ENCODE results near the gene SLIT3. TPM values are rescaled to one million over a fixed set of nuclear protein-coding genes. Genes with fewer than 3 reads are reported as not detected.

SLIT3 gene
- total RNA-seq, 1 experiment from 2014 or later: not detected

DNA sequence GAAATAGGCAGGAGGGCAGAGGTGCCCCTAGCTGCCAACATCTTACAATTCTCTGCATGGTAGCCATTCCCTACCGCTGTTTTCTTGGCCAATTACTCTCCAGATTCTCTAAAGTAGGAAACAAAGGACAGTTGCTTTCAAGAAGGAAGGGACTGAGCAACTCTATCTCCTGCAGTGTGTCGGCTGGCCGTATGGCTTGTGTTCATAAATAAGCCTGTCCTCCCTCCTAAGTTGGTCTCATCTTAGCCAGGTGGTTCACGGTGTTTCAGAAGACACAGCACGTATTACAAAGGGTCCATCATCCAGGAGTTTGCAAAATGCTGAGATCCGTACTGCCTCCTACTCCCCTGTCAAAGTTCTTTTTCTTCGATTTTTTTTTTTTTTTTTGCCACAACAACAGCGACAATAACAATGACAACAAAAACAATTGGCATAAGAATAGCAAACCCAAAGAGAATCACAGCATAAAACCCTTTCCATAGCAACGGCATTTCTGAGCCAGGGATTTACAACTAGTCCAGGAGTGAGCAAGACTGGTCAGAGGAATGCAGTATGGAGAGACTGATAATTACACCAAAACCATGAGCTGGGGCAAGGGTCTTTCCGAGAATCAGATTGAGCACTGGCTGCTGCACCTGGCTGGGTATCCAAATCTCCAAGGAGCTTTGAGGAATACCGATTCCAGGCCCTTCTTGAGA lies 212.8 kb downstream of the SLIT3 start:
- no peak for DNase-seq
- Histone ChIP-seq H2AFZ (ENCODE audit: low read length) (no peak overlapping the region), H3K79me2 (ENCODE audit: low read length) (no peaks in the 10 kb centered on the region), H3K27ac (ENCODE audit: low read length) (no peak overlapping the region), H3K4me3 (ENCODE audit: low read length) (no peak overlapping the region), H3K9me2 (replicated peaks; ENCODE audit: insufficient read depth, low read length) (no peaks in the 10 kb centered on the region), H3K4me2 (ENCODE audit: low read depth, low read length, poor library complexity, severe bottlenecking) (no peak overlapping the region), H3K4me1 (ENCODE audit: low read length) (no peaks in the 10 kb centered on the region), H3K36me3 (ENCODE audit: insufficient read depth, low read length) (no peaks in the 10 kb centered on the region), H3K9ac (ENCODE audit: low read length) (no peak overlapping the region), H3K9me3 (ENCODE audit: low read length) (no peaks in the 10 kb centered on the region), H4K20me1 (ENCODE audit: insufficient read depth, low read depth, low read length) (no peaks in the 10 kb centered on the region), H3K27me3 (ENCODE audit: low read length) (no peaks in the 10 kb centered on the region)

GRCh38 chr5:169085636-169086035 lies 215.3 kb downstream of the SLIT3 start:
- Histone ChIP-seq H3K4me3 (ENCODE audit: low read length) (no peak overlapping the region), H4K20me1 (ENCODE audit: insufficient read depth, low read depth, low read length) (no peaks in the 10 kb centered on the region), H3K27me3 (ENCODE audit: low read length) (no peaks in the 10 kb centered on the region), H3K27ac (ENCODE audit: low read length) (no peak overlapping the region), H3K4me2 (ENCODE audit: low read depth, low read length, poor library complexity, severe bottlenecking) (no peak overlapping the region), H3K9me2 (replicated peaks; ENCODE audit: insufficient read depth, low read length) (no peaks in the 10 kb centered on the region), H3K79me2 (ENCODE audit: low read length) (no peaks in the 10 kb centered on the region), H3K4me1 (ENCODE audit: low read length) (no peaks in the 10 kb centered on the region), H3K9me3 (ENCODE audit: low read length) (no peaks in the 10 kb centered on the region), H2AFZ (ENCODE audit: low read length) (no peak overlapping the region), H3K9ac (ENCODE audit: low read length) (no peak overlapping the region), H3K36me3 (ENCODE audit: insufficient read depth, low read length) (no peaks in the 10 kb centered on the region)
- no peak for DNase-seq

DNA sequence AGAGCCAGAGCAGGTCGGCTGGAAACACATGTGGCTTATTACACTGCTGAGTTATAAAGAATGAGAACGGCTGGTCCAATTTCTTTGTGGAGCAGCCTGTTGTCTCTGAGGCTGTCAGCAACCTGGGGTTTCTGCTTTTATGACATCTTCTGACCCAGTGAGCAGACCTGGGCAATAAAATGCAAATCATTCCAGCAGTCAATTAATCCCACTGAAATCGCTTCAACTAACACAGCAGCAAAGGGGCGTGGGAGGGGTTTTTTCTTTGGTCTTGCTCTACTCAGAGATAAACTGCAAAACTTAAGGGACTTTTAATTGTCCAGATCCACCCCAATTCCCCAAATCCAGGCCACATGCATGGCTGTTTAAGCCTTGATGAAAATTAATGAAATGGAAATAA lies 215.7 kb downstream of the SLIT3 start:
- no peaks in the 10 kb centered on the region for H3K27me3 ChIP-seq (ENCODE audit: low read length)
- no peak overlapping the region for H3K9ac ChIP-seq (ENCODE audit: low read length)
- no peak overlapping the region for H2AFZ ChIP-seq (ENCODE audit: low read length)
- H3K79me2 ChIP-seq (ENCODE audit: low read length): no peaks in the 10 kb centered on the region
- H3K4me1 ChIP-seq (ENCODE audit: low read length): no peaks in the 10 kb centered on the region
- no peak overlapping the region for H3K27ac ChIP-seq (ENCODE audit: low read length)
- DNase-seq: no peak
- H3K4me3 ChIP-seq (ENCODE audit: low read length): no peak overlapping the region
- no peaks in the 10 kb centered on the region for H4K20me1 ChIP-seq (ENCODE audit: insufficient read depth, low read depth, low read length)
- H3K9me2 ChIP-seq (replicated peaks; ENCODE audit: insufficient read depth, low read length): no peaks in the 10 kb centered on the region
- H3K36me3 ChIP-seq (ENCODE audit: insufficient read depth, low read length): no peaks in the 10 kb centered on the region
- H3K9me3 ChIP-seq (ENCODE audit: low read length): no peaks in the 10 kb centered on the region
- no peak overlapping the region for H3K4me2 ChIP-seq (ENCODE audit: low read depth, low read length, poor library complexity, severe bottlenecking)

DNA sequence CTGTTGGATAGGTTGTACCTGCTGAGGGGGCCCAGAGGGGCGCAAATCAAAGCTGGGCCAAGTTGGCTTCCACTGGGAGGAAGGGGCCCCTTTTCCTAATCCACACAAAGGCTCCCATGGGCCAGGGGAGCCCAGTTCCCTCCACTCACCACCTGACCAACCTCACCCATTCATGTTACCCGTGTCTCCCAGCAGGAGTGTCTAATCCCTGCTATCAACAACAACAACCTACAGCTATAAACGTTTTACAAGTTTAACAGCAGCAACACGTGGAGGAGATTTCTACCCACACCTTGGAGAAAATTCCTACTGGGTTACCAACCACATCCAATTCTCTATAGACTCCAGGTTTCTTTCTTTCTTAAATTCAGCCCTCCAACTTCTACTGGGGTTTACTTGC lies 216.2 kb downstream of the SLIT3 start:
- no peak for DNase-seq
- Histone ChIP-seq H3K27me3 (ENCODE audit: low read length) (no peaks in the 10 kb centered on the region), H3K4me1 (ENCODE audit: low read length) (no peaks in the 10 kb centered on the region), H3K79me2 (ENCODE audit: low read length) (no peaks in the 10 kb centered on the region), H3K36me3 (ENCODE audit: insufficient read depth, low read length) (no peaks in the 10 kb centered on the region), H3K4me2 (ENCODE audit: low read depth, low read length, poor library complexity, severe bottlenecking) (no peak overlapping the region), H3K4me3 (ENCODE audit: low read length) (no peak overlapping the region), H3K27ac (ENCODE audit: low read length) (no peak overlapping the region), H4K20me1 (ENCODE audit: insufficient read depth, low read depth, low read length) (no peaks in the 10 kb centered on the region), H2AFZ (ENCODE audit: low read length) (no peak overlapping the region), H3K9ac (ENCODE audit: low read length) (no peak overlapping the region), H3K9me2 (replicated peaks; ENCODE audit: insufficient read depth, low read length) (no peaks in the 10 kb centered on the region), H3K9me3 (ENCODE audit: low read length) (no peaks in the 10 kb centered on the region)

- Histone ChIP-seq H3K9ac (ENCODE audit: low read length) (no peak overlapping the region), H3K27me3 (ENCODE audit: low read length) (no peaks in the 10 kb centered on the region), H3K9me2 (replicated peaks; ENCODE audit: insufficient read depth, low read length) (no peaks in the 10 kb centered on the region), H2AFZ (ENCODE audit: low read length) (no peak overlapping the region), H4K20me1 (ENCODE audit: insufficient read depth, low read depth, low read length) (no peaks in the 10 kb centered on the region), H3K4me2 (ENCODE audit: low read depth, low read length, poor library complexity, severe bottlenecking) (no peak overlapping the region), H3K4me1 (ENCODE audit: low read length) (no peaks in the 10 kb centered on the region), H3K27ac (ENCODE audit: low read length) (no peak overlapping the region), H3K79me2 (ENCODE audit: low read length) (no peaks in the 10 kb centered on the region), H3K36me3 (ENCODE audit: insufficient read depth, low read length) (no peaks in the 10 kb centered on the region), H3K4me3 (ENCODE audit: low read length) (no peak overlapping the region), H3K9me3 (ENCODE audit: low read length) (no peaks in the 10 kb centered on the region)
- DNase-seq: no peak
These were observed 217.4 kb downstream of the SLIT3 start for GRCh38 chr5:169083394-169084018.

DNA sequence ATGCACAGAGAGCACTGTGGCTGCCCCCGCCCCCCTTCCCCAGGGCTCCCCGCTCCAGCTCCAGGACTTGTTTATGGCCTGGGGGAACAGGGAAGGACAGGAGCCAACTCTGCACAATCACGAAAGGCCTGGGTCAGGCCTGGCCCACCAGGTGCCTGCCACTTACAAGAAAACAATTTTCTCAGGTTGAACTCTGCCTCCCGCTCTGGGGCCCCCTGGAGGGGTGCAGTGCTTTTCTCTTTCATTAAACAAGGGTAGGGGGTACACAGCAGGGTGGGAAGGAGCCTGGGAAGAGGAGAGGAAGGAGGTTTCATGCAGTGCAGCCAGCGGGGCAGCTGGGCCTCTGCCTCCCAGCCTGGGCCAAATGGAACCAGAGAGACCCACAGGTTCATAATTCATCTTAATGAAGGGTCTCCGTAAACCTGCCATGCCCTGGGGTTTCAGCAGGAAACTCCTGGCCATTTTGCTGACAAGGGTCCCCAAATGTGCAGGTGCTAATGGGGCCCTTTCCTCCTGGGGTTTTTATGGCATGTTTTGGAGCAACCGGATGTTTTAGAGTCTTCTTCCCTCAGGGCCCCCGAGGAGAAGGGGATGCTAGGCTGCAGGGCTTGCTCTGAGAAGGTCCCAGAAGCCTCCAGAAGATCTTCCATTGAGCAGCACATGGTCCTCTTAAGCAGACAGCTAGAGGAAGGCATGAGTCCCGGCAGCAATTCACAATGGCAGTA lies 219.8 kb downstream of the SLIT3 start:
- H3K36me3 ChIP-seq (ENCODE audit: insufficient read depth, low read length): no peaks in the 10 kb centered on the region
- H3K27me3 ChIP-seq (ENCODE audit: low read length): no peaks in the 10 kb centered on the region
- H3K4me1 ChIP-seq (ENCODE audit: low read length): no peaks in the 10 kb centered on the region
- H3K4me2 ChIP-seq (ENCODE audit: low read depth, low read length, poor library complexity, severe bottlenecking): no peak overlapping the region
- H3K9ac ChIP-seq (ENCODE audit: low read length): no peak overlapping the region
- no peak for DNase-seq
- H3K27ac ChIP-seq (ENCODE audit: low read length): no peak overlapping the region
- no peak overlapping the region for H2AFZ ChIP-seq (ENCODE audit: low read length)
- H3K9me3 ChIP-seq (ENCODE audit: low read length): no peaks in the 10 kb centered on the region
- H3K4me3 ChIP-seq (ENCODE audit: low read length): no peak overlapping the region
- H3K79me2 ChIP-seq (ENCODE audit: low read length): no peaks in the 10 kb centered on the region
- no peaks in the 10 kb centered on the region for H3K9me2 ChIP-seq (replicated peaks; ENCODE audit: insufficient read depth, low read length)
- H4K20me1 ChIP-seq (ENCODE audit: insufficient read depth, low read depth, low read length): no peaks in the 10 kb centered on the region

GRCh38 chr5:169080448-169080911 lies 220.5 kb downstream of the SLIT3 start:
- Histone ChIP-seq H3K4me3 (ENCODE audit: low read length) (no peak overlapping the region), H3K27me3 (ENCODE audit: low read length) (no peaks in the 10 kb centered on the region), H3K9me2 (replicated peaks; ENCODE audit: insufficient read depth, low read length) (no peaks in the 10 kb centered on the region), H3K4me2 (ENCODE audit: low read depth, low read length, poor library complexity, severe bottlenecking) (no peak overlapping the region), H3K9ac (ENCODE audit: low read length) (no peak overlapping the region), H3K4me1 (ENCODE audit: low read length) (no peaks in the 10 kb centered on the region), H3K27ac (ENCODE audit: low read length) (no peak overlapping the region), H3K36me3 (ENCODE audit: insufficient read depth, low read length) (no peaks in the 10 kb centered on the region), H4K20me1 (ENCODE audit: insufficient read depth, low read depth, low read length) (no peaks in the 10 kb centered on the region), H3K79me2 (ENCODE audit: low read length) (no peaks in the 10 kb centered on the region), H2AFZ (ENCODE audit: low read length) (no peak overlapping the region), H3K9me3 (ENCODE audit: low read length) (no peaks in the 10 kb centered on the region)
- DNase-seq: no peak

GRCh38 chr5:169079697-169080096 lies 221.2 kb downstream of the SLIT3 start:
- Histone ChIP-seq H3K4me1 (ENCODE audit: low read length) (no peaks in the 10 kb centered on the region), H4K20me1 (ENCODE audit: insufficient read depth, low read depth, low read length) (no peaks in the 10 kb centered on the region), H3K9me3 (ENCODE audit: low read length) (no peaks in the 10 kb centered on the region), H3K4me3 (ENCODE audit: low read length) (no peak overlapping the region), H2AFZ (ENCODE audit: low read length) (no peak overlapping the region), H3K36me3 (ENCODE audit: insufficient read depth, low read length) (no peaks in the 10 kb centered on the region), H3K27me3 (ENCODE audit: low read length) (no peaks in the 10 kb centered on the region), H3K9me2 (replicated peaks; ENCODE audit: insufficient read depth, low read length) (no peaks in the 10 kb centered on the region), H3K4me2 (ENCODE audit: low read depth, low read length, poor library complexity, severe bottlenecking) (no peak overlapping the region), H3K27ac (ENCODE audit: low read length) (no peak overlapping the region), H3K79me2 (ENCODE audit: low read length) (no peaks in the 10 kb centered on the region), H3K9ac (ENCODE audit: low read length) (no peak overlapping the region)
- no peak for DNase-seq

Measured in Karpas-422 (cell line).